Caco-2 (cell line): ENCODE measurements around the gene EMX1. TPM values are rescaled to one million over a fixed set of nuclear protein-coding genes. Genes with fewer than 3 reads are reported as not detected.

ENCODE experiments used
- BruUV-seq: library from RNA; stranded (reverse); fragments of 400-500 nt; replicated peaks from 2 replicates; lab custom pipeline; 2021; lab: Mats Ljungman, UMichigan
- CTCF ChIA-PET: fragments of 300-600 bp; sonication (Branson Sonifier 250); formaldehyde crosslinking; loops from one replicate; lab custom pipeline; 2022; ENCODE audit warnings: antibody characterized with exemption; lab: Charles Lee
- POLR2A ChIA-PET: fragments of 300-600 bp; sonication (Branson Sonifier 250); formaldehyde crosslinking; loops from one replicate; lab custom pipeline; 2022; ENCODE audit warnings: antibody characterized with exemption; lab: Charles Lee
- DNase-seq, 2 experiments: peaks; one replicate each; pipeline versions ENCODE4 v3.0.0 to v3.0.0-alpha.2; 2020 to 2022
- H3K27me3 ChIP-seq: replicated peaks from 2 replicates; pipeline ENCODE4 v1.6.0; 2011; ENCODE audit warnings: low read length; ENCODE audit not compliant: control insufficient read depth, insufficient read depth
- H3K36me3 ChIP-seq: 2 replicates; pipeline ENCODE4 v1.5.1; 2011; ENCODE audit warnings: low read length; ENCODE audit not compliant: control insufficient read depth, insufficient read depth
- H3K4me1 ChIP-seq: fragments of 250-450 bp; sonication (Bioruptor Pico); 2 replicates; pipeline ENCODE4 v1.5.1; 2020; ENCODE audit warnings: mild to moderate bottlenecking
- H3K4me3 ChIP-seq: 2 replicates; pipeline ENCODE4 v1.5.1; 2011; ENCODE audit warnings: low read depth, mild to moderate bottlenecking, control low read depth, low read length
- H3K9me3 ChIP-seq: fragments of 250-450 bp; sonication (Bioruptor Pico); 2 replicates; pipeline ENCODE4 v1.5.1; 2020; ENCODE audit warnings: mild to moderate bottlenecking, moderate library complexity
- H3K27ac Mint-ChIP-seq: one replicate; pipeline ENCODE4 v1.8.0; 2022; ENCODE audit warnings: mixed read lengths; ENCODE audit not compliant: unreplicated experiment
- H3K27me3 Mint-ChIP-seq: one replicate; pipeline ENCODE4 v1.8.0; 2022; ENCODE audit warnings: mixed read lengths; ENCODE audit not compliant: insufficient read depth, unreplicated experiment
- H3K36me3 Mint-ChIP-seq: one replicate; pipeline ENCODE4 v1.8.0; 2022; ENCODE audit warnings: mild to moderate bottlenecking, mixed read lengths; ENCODE audit not compliant: insufficient read depth, unreplicated experiment
- H3K4me1 Mint-ChIP-seq: one replicate; pipeline ENCODE4 v1.8.0; 2022; ENCODE audit warnings: low read depth, mixed read lengths; ENCODE audit not compliant: unreplicated experiment
- H3K4me3 Mint-ChIP-seq: one replicate; pipeline ENCODE4 v1.8.0; 2022; ENCODE audit warnings: mild to moderate bottlenecking, moderate library complexity, mixed read lengths; ENCODE audit not compliant: unreplicated experiment
- H3K9me3 Mint-ChIP-seq: one replicate; pipeline ENCODE4 v1.8.0; 2022; ENCODE audit warnings: mixed read lengths; ENCODE audit not compliant: unreplicated experiment
- intact Hi-C: fragments of 100-400 bp; cut with micrococcal nuclease; formaldehyde crosslinking; loops from one replicate; pipeline ENCODE4 v1.10.0; 2022; ENCODE audit not compliant: unreplicated experiment
- total RNA-seq: library from RNA; stranded (reverse); gene quantifications from 2 replicates; pipeline ENCODE4 v1.2.3, GENCODE V29; 2022
- TF ChIP-seq, protein P1 (sequence below), 2 experiments: fragments of 200-600 bp in 1 of 2; IDR thresholded peaks; 1 replicate in 1 of 2; 2 replicates in 1 of 2; pipeline versions ENCODE4 v1.5.1 to v1.8.0; 2011 to 2022; ENCODE audit warnings: antibody characterized with exemption in 1 of 2, control low read depth in 1 of 2, inconsistent platforms in 1 of 2, low read depth in 1 of 2, low read length in 1 of 2, mild to moderate bottlenecking in 1 of 2, moderate library complexity in 1 of 2; ENCODE audit not compliant: insufficient read depth in 1 of 2, severe bottlenecking in 1 of 2, unreplicated experiment in 1 of 2

EMX1 gene
- total RNA-seq, 1 experiment from 2014 or later = 3.6 TPM

DNA sequence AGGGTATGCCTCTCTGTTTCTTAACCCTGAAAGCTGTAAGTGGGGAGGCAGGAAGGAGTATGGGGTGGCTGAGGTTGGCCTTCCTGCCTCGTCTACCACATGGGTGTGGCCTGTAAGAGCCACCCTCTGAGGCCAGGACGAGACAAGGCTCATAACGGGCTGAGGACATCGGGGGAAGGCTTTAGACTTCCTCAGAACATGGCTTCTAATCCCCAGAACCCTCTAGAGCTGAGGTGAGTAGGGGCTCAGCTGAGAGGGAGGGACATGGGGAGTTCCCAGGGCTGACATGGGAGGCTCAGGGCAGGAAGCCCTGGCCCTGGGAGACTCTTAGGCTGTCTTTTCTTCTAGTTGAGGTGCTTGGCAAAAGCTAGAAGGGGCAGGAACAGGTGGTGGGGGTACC is 36.7 kb downstream of the EMX1 start:
- no TSS peak for BruUV-seq
- Histone ChIP-seq H3K9me3 (no peaks in the 10 kb centered on the region), H3K36me3 (no peaks in the 10 kb centered on the region; the same call in 1 of the 2 replicates), H3K4me3 (no peak overlapping the region), H3K27me3 (no peaks in the 10 kb centered on the region), H3K4me1 (peaks cover 3% of the 10 kb centered on the region; the same call in 1 of the 2 replicates)
- no peak for DNase-seq
- TF ChIP-seq, protein P1, sequence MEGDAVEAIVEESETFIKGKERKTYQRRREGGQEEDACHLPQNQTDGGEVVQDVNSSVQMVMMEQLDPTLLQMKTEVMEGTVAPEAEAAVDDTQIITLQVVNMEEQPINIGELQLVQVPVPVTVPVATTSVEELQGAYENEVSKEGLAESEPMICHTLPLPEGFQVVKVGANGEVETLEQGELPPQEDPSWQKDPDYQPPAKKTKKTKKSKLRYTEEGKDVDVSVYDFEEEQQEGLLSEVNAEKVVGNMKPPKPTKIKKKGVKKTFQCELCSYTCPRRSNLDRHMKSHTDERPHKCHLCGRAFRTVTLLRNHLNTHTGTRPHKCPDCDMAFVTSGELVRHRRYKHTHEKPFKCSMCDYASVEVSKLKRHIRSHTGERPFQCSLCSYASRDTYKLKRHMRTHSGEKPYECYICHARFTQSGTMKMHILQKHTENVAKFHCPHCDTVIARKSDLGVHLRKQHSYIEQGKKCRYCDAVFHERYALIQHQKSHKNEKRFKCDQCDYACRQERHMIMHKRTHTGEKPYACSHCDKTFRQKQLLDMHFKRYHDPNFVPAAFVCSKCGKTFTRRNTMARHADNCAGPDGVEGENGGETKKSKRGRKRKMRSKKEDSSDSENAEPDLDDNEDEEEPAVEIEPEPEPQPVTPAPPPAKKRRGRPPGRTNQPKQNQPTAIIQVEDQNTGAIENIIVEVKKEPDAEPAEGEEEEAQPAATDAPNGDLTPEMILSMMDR (IDR thresholded peaks at IDR 0.05; ENCODE audit: insufficient read depth in 1 of 2, low read depth in 1 of 2, low read length in 1 of 2, severe bottlenecking in 1 of 2, unreplicated experiment in 1 of 2) = no peak
- peaks cover 5% of the 10 kb centered on the region for H3K36me3 Mint-ChIP-seq
- no peaks in the 10 kb centered on the region for H3K27me3 Mint-ChIP-seq
- CTCF ChIA-PET = no interaction called here
- H3K4me1 Mint-ChIP-seq = no peaks in the 10 kb centered on the region
- no peaks in the 10 kb centered on the region for H3K9me3 Mint-ChIP-seq
- POLR2A ChIA-PET = no interaction called here
- no peak overlapping the region for H3K4me3 Mint-ChIP-seq
- no peak overlapping the region for H3K27ac Mint-ChIP-seq
- intact Hi-C loops = no loop called here

DNA sequence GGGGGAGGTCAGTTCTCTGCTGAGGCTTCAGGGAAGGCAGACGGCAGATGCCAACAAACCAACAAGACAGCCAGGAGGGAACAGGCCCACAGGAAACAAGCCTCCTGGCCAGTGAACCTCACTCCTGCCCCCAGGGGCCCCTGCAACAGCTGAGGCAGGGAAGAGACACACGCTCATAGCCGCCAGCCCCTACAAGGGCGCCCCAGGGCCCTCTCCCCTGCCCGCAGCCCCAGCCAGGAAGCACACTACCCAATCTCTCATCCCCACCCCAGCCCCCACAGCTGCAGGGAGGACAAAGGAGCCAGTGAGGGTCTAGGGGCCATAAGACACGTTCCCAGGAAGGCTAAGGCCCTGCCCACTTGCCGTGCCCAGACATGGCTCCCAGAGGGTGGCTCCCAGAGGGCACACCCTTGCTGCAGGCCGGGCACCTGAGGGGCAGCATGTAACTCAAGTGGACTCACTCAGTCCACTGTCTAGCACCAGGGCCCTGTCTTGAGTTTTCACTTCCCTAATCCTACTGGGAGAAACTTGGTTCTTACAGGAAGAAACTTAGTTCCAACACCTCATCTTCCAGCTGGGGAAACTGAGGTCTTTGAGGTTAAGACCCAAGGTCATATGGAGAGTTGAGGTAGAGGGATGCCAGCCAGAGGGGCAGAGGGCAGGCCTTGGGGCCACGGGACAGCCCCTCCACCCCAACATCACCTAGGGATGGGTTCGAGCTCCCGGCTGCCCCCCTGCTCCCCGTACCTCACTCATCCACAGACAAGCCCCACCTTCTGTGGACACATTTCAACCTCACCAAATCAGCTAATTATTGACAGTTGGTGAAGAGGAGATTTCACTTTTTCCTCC is 37.3 kb downstream of the EMX1 start:
- Mint-ChIP-seq H3K4me3 (no peak overlapping the region), H3K4me1 (no peaks in the 10 kb centered on the region), H3K27ac (no peak overlapping the region), H3K36me3 (peaks cover 5% of the 10 kb centered on the region), H3K9me3 (no peaks in the 10 kb centered on the region), H3K27me3 (no peaks in the 10 kb centered on the region)
- no TSS peak for BruUV-seq
- intact Hi-C loops = no loop called here
- CTCF ChIA-PET = no interaction called here
- H3K27me3 ChIP-seq = no peaks in the 10 kb centered on the region
- no peak for DNase-seq
- no peaks in the 10 kb centered on the region; the same call in 1 of the 2 replicates for H3K36me3 ChIP-seq
- no peak overlapping the region for H3K4me3 ChIP-seq
- TF ChIP-seq, protein P1 (IDR thresholded peaks at IDR 0.05; ENCODE audit: insufficient read depth in 1 of 2, low read depth in 1 of 2, low read length in 1 of 2, severe bottlenecking in 1 of 2, unreplicated experiment in 1 of 2) = no peak
- POLR2A ChIA-PET = no interaction called here
- peaks cover 3% of the 10 kb centered on the region; the same call in 1 of the 2 replicates for H3K4me1 ChIP-seq
- H3K9me3 ChIP-seq = no peaks in the 10 kb centered on the region

DNA sequence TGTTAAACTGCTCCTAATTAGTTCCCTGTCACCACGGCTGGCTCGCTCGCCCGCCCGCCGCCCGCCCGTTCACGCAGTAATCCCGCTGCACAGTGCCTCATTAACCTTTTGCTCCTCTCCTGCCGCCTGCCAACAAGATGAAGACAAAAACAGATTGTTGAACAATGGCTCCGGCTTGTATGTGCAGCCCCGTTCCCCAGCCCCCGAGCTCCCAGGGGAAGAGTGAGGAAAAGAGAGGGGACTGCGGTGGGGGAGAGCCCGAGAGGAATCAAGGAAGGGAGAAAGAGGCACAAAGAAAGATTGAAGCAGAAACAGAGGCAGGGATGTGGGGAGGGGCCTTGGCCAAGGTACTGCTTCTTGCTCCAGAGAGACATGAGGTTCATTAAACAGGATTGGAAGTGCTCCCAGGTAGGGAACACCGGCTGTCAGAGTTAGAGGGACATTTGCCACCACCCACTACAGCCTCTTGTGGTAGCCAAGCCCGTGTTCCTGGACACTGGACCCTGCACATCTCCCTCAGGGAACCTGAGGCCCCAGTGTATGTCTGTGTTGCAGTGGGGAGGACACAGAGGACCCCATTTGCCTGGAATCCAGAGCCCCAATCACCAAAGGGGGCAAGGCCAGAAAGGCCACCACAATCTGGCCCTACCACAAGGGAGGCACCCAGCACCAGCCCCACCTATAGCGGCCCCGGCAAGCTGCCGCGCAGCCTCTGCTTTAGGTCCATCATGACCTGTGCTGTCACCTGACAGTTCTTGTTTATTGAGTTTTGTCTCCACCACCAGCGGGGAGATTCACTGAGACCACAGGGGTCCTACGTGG is 38.1 kb downstream of the EMX1 start:
- Mint-ChIP-seq H3K36me3 (no peaks in the 10 kb centered on the region), H3K27me3 (no peaks in the 10 kb centered on the region), H3K4me3 (no peak overlapping the region), H3K4me1 (no peaks in the 10 kb centered on the region), H3K27ac (no peak overlapping the region), H3K9me3 (no peaks in the 10 kb centered on the region)
- TF ChIP-seq, protein P1 (IDR thresholded peaks at IDR 0.05; ENCODE audit: insufficient read depth in 1 of 2, low read depth in 1 of 2, low read length in 1 of 2, severe bottlenecking in 1 of 2, unreplicated experiment in 1 of 2) = no peak
- no TSS peak for BruUV-seq
- H3K36me3 ChIP-seq = no peaks in the 10 kb centered on the region; the same call in 1 of the 2 replicates
- intact Hi-C loops = no loop called here
- no peak overlapping the region for H3K4me3 ChIP-seq
- DNase-seq = no peak
- no peaks in the 10 kb centered on the region for H3K27me3 ChIP-seq
- H3K4me1 ChIP-seq = peaks cover 3% of the 10 kb centered on the region; the same call in 1 of the 2 replicates
- CTCF ChIA-PET = no interaction called here
- no peaks in the 10 kb centered on the region for H3K9me3 ChIP-seq
- POLR2A ChIA-PET = no interaction called here
